Muscle layer of duodenum (tissue), 2 donors: ENCODE measurements around the gene MBOAT2.

Experiments used
- H3K27ac ChIP-seq: one replicate; pipeline ENCODE4 v1.7.0; 2013; ENCODE audit warnings: mild to moderate bottlenecking, low read length
- H3K27me3 ChIP-seq: one replicate; pipeline ENCODE4 v1.7.0; 2013; ENCODE audit warnings: low read depth, mild to moderate bottlenecking, control low read depth, low read length
- H3K36me3 ChIP-seq, 2 donors: one replicate each; pipeline ENCODE4 v1.7.0; 2013; ENCODE audit warnings: low read length in 2 of 2, control low read depth in 1 of 2, mild to moderate bottlenecking in 1 of 2; ENCODE audit not compliant: insufficient read depth in 2 of 2, control insufficient read depth in 1 of 2
- H3K4me1 ChIP-seq, 2 donors: one replicate each; pipeline ENCODE4 v1.7.0; 2013; ENCODE audit warnings: low read length in 2 of 2, mild to moderate bottlenecking in 2 of 2, control low read depth in 1 of 2, moderate library complexity in 1 of 2; ENCODE audit not compliant: insufficient read depth in 2 of 2, control insufficient read depth in 1 of 2
- H3K4me3 ChIP-seq, 2 donors: one replicate each; pipeline ENCODE4 v1.7.0; 2013; ENCODE audit warnings: low read length in 2 of 2, low read depth in 1 of 2, mild to moderate bottlenecking in 1 of 2
- H3K9me3 ChIP-seq, 2 donors: one replicate each; pipeline ENCODE4 v1.7.0; 2013; ENCODE audit warnings: low read length in 2 of 2, control low read depth in 1 of 2, mild to moderate bottlenecking in 1 of 2; ENCODE audit not compliant: control insufficient read depth in 1 of 2
- donor health status: healthy.

The MBOAT2 gene

DNA sequence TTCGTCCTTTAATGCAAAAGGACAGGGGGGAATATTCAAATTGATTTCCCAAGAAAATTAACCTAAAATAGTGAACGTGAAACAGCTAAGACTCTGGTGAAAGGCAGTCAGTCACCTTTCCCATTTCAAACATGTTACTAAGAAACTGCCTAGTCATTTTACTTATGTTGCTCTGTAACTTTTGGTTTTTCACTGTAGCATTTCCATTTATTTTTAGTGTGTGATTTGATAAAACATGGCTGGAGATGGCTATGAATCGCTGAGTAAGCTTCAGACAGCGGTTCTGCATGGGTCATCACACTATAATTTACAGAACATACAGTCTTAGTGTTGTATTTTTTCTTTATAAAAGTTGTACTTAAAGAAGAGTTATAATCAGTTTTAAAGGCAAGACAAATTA lies 150.1 kb downstream of the MBOAT2 start:
- no peaks in the 10 kb centered on the region for H3K4me1 ChIP-seq
- H3K4me3 ChIP-seq = no peak overlapping the region
- H3K27me3 ChIP-seq = no peaks in the 10 kb centered on the region
- no peaks in the 10 kb centered on the region for H3K36me3 ChIP-seq
- no peak overlapping the region for H3K27ac ChIP-seq
- H3K9me3 ChIP-seq = no peaks in the 10 kb centered on the region

DNA sequence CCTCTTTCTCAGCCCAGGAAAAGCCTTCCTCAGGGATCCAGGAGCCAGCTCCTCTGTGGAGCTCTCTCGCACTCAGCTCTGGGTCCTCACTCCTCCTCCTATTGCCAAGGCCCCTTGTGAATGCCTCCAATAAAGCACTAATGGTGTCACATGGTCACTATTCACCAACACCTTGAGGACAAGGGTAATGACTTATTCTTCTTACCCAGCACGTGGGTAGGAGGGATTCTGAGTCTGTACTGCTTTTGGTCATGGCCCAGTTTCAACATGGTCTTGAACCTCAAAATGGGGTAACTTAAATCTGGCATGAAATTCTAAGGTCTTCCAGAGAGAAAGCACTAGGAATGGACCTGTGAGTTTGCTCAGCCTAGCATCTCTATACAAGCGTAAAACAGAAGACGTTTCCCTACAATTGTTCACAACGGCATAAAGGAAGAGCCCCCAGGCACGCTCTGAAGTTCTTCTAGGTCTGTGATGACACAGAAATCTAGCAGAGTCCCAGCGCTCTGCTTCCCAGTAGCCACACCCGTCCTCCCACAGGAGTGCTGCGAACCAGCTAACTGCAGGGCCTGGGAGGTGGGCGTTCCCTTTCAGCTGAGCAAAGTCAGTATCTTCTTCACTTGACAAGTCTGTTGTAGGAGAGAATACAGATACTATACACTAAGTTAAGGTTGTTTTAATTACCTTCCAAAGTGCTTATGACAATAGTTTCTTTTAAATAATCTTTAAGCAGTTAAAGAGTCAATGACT lies 151.5 kb downstream of the MBOAT2 start:
- Histone ChIP-seq H3K4me1 (no peaks in the 10 kb centered on the region), H3K27ac (no peak overlapping the region), H3K27me3 (no peaks in the 10 kb centered on the region), H3K4me3 (no peak overlapping the region), H3K36me3 (no peaks in the 10 kb centered on the region), H3K9me3 (no peaks in the 10 kb centered on the region)

DNA sequence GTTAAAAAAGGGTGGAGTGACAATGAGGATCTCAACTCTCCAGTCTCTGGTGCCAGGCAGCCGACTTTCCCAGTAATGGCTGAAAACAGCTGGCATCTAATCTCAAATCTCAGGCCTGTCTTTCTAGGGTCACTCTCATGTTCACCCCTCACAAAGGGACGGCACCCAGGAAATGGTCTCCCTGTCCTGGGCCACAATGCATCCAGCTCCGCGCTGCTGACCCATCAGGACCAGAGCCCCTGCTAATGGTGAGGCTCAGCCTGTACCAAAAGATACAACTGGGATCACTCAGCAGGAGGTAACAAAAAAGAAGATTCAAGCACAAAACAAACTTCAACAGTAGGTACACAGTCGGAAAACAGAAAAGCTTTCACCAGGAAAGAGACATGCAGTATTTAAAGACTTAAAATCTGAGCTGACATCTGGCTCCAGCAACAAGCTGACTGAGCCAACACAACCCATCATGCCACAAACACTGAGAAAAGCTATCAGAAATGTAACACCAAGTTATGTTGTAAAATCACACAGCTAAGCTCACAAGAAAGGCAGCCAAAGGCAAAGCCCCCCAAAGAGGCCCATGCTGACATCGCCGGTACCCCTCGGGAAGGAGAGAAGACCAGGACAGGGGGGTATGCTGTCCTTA lies 152.5 kb downstream of the MBOAT2 start:
- no peaks in the 10 kb centered on the region for H3K36me3 ChIP-seq
- H3K4me1 ChIP-seq = no peaks in the 10 kb centered on the region
- no peak overlapping the region for H3K4me3 ChIP-seq
- no peak overlapping the region for H3K27ac ChIP-seq
- H3K9me3 ChIP-seq = no peaks in the 10 kb centered on the region
- H3K27me3 ChIP-seq = no peaks in the 10 kb centered on the region

DNA sequence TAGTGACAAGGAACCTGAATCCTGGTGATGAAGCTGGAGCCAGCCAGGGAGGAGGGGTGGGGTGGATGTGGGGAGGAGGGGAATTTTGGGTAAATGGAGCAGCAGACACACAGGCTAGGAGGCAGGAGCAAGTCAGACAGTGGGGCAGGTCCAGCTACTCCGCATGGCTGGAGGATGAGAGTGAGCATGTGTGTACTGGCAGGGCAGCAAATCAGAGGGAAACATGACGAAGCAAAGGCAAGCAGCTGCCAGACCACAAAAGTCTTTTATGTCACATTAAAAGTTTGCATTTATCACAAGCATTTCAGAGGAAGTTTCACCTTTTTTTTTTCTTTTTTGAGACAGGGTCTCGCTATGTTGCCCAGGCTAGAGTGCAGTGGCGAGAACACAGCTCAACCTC lies 154.2 kb downstream of the MBOAT2 start:
- Histone ChIP-seq H3K4me1 (no peaks in the 10 kb centered on the region), H3K36me3 (no peaks in the 10 kb centered on the region), H3K4me3 (no peak overlapping the region), H3K27ac (no peak overlapping the region), H3K9me3 (no peaks in the 10 kb centered on the region), H3K27me3 (no peaks in the 10 kb centered on the region)

DNA sequence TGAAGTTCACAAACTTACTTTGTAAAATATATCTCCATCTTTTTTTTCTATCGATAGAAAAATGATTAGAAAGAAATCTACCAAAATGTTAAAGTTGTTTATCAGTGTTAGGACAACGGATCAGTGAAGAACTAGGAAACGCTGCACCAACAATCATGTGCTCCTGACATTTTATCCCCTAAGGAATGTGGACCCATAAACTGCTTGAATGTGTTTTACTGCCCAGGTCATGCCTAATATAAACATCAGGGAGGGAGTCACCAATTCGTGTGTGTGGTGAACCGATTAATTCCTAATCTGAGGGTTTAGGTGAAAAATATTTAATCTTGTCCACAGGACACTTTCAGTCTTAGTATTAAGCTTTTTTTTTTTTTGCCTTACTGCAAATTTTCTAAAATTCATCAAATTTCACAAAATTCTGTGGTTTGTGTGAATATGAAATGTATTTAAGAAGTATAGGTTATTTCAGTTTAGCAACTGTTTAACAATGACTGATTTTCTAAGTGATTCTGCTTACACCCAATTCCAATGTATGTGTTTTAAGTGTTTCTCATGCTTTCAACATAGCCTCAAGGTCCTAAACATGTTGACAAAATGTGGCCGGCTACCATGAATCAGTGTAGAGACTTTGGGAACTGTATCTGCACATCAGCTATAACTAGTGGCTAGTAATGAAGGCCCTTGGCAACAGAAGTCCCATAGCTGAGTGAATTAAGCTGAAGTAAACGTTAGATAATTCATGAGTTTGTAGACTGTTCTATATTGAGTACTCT lies 155.0 kb downstream of the MBOAT2 start:
- no peaks in the 10 kb centered on the region for H3K9me3 ChIP-seq
- H3K4me3 ChIP-seq = no peak overlapping the region
- no peak overlapping the region for H3K27ac ChIP-seq
- H3K36me3 ChIP-seq = no peaks in the 10 kb centered on the region
- no peaks in the 10 kb centered on the region for H3K27me3 ChIP-seq
- no peaks in the 10 kb centered on the region for H3K4me1 ChIP-seq

DNA sequence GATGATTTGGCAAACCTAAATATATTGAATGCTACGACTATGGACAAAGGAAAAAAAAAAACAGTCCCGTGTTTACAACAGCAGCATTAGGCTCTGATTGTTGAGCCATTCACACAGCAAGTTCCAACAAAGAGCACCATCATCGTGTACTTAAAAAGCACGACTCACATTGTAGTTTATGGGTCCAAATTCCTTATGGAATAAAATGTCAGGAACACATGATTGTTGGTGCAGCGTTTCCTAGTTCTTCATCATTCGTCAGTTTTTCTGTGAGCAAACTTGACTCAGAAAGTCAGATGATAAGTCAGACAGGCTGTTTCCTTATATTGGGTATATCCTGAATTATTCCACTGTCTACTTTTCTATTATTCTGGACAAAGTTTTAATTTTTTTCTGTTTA lies 156.1 kb downstream of the MBOAT2 start:
- no peaks in the 10 kb centered on the region for H3K9me3 ChIP-seq
- H3K27ac ChIP-seq = no peak overlapping the region
- no peaks in the 10 kb centered on the region for H3K36me3 ChIP-seq
- H3K27me3 ChIP-seq = no peaks in the 10 kb centered on the region
- H3K4me1 ChIP-seq = no peaks in the 10 kb centered on the region
- no peak overlapping the region for H3K4me3 ChIP-seq

DNA sequence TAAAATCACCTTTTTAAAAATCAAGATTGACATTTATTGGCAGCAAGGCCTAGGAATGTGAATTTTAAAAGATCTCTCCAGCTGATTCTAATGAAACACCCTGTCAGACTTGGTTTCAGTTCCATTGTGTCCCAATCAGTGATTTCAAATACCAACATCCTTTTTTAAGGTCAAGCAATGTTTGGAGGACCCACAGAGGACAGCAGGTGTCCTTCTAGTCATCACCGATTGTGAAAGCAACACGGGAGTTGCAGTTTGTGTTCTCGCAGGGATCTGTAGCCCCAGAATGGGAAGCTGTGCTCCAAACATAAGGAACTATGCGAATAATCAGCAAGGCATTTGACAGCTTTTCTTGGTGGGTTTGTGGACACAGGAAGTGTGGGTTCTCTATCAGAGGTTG lies 161.6 kb downstream of the MBOAT2 start:
- no peaks in the 10 kb centered on the region for H3K36me3 ChIP-seq
- no peak overlapping the region for H3K27ac ChIP-seq
- no peaks in the 10 kb centered on the region for H3K9me3 ChIP-seq
- H3K4me1 ChIP-seq = no peaks in the 10 kb centered on the region
- H3K4me3 ChIP-seq = no peak overlapping the region
- no peaks in the 10 kb centered on the region for H3K27me3 ChIP-seq

DNA sequence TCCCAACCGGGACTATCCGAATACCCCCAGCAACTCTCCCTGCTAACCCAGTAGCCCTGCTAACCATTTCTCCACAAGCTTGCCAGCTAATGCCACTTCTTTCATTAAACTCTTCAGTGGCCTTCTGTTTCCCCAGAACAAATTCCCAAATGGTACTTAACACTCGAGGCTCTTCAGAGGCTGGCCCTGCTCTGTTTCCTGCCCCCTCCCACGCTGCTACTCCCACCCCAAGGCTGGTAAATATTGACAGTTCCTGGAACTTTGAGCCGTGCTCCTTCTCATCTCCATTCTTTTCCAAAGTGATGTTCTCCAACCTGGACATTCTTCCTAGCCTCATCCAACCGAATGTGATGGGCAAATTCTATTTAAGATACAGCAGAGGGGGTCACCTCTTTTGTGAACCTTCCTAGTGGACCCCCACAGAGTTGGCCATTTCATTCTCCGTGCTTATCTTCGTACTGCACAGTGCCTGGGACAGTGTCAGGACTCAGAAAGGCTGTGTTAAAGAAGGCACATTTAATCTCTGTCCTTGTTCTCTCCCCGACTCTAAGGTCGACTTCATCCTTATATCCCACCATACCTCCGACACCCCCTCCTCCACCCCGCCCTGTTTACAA lies 162.9 kb downstream of the MBOAT2 start:
- H3K27ac ChIP-seq = no peak overlapping the region
- H3K27me3 ChIP-seq = no peaks in the 10 kb centered on the region
- no peaks in the 10 kb centered on the region for H3K9me3 ChIP-seq
- H3K36me3 ChIP-seq = no peaks in the 10 kb centered on the region
- no peak overlapping the region for H3K4me3 ChIP-seq
- peaks cover 9 to 12% of the 10 kb centered on the region in 2 donors for H3K4me1 ChIP-seq

DNA sequence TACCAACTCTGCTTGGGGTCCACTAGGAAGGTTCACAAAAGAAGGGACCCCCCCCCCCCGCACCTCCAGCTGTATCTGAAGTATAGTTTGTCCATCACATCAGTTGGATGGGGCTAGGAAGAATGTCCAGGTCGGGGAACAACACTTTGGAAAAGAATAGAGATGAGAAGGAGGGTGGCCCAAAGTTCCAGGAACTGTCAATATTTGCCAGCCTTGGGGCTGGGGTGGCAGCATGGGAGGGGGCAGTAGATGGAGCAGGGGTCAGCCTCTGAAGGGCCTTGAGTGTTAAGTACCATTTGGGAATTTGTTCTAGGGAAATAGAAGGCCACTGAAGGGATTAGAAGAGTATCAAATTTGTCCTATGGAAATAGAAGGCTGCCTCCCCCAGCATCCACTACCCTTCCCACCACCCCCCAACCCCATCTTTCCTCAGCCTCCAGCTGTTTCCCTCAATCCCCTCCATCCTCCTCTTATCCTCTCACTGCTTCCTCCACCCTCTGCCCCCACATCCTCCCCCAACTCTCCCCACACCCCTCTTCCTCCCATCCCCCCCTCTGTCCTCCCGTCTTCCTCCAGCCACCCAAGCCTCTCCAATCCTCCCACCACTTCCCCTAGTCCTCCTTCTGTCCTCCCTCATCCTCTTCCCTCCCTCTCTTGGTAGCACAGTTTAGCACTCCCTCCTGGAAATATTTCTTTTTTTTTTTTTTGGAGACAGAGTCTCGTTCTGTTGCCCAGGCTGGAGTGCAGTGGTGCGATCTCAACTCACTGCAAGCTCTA lies 164.1 kb downstream of the MBOAT2 start:
- Histone ChIP-seq H3K4me1 (peaks cover 10 to 24% of the 10 kb centered on the region in 2 donors), H3K27me3 (no peaks in the 10 kb centered on the region), H3K9me3 (no peaks in the 10 kb centered on the region), H3K27ac (no peak overlapping the region), H3K36me3 (no peaks in the 10 kb centered on the region), H3K4me3 (no peak overlapping the region)

DNA sequence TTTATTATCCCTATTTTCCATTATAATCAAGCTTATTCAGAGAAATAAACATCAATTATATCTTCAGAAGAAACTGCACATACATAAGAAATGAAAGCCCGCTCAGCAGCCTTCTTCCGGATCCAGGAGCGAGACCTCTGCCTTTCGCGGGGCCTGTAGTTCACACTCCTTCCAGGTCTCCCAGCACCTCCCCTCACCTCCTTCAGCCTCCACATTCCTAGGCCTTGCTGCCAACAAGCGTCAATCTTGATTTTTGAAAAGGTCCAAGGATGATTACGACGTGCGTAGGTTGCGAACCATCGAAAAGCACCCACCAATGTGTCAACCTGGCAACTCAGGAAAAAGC lies 165.7 kb downstream of the MBOAT2 start:
- H3K27ac ChIP-seq = no peak overlapping the region

More for the DNA sequence above, 165.7 kb downstream of the MBOAT2 start:
- Histone ChIP-seq H3K27me3 (no peaks in the 10 kb centered on the region), H3K9me3 (no peaks in the 10 kb centered on the region), H3K4me1 (peaks cover 10 to 25% of the 10 kb centered on the region in 2 donors), H3K36me3 (no peaks in the 10 kb centered on the region), H3K4me3 (peak overlapping the region; percentile 52 to 91)
